ENCODE results near the gene CARD9.

CARD9 gene

GRCh38 chr9:136339173-136339957, 34.1 kb downstream of the CARD9 start (continued):
- no peak for TF ChIP-seq SALL2 (tag by site-specific recombination; IDR thresholded peaks at IDR 0.05; ENCODE audit: borderline replicate concordance)
- no peak for TF ChIP-seq ELK4 (IDR thresholded peaks at IDR 0.05; ENCODE audit: borderline replicate concordance, low read depth, low read length)
- no peak for TF ChIP-seq ZNF311 (tag by site-specific recombination; IDR thresholded peaks at IDR 0.05; ENCODE audit: borderline replicate concordance)
- no peak for TF ChIP-seq ZNF302 (tag by site-specific recombination; IDR thresholded peaks at IDR 0.05; ENCODE audit: low read depth)
- TF ChIP-seq ZNF416 (tag by site-specific recombination; IDR thresholded peaks at IDR 0.05) = no peak
- TF ChIP-seq PRDM10 (tag by site-specific recombination; IDR thresholded peaks at IDR 0.05) = peak; percentile 91

GRCh38 chr9:136338511-136338910, 35.0 kb downstream of the CARD9 start:
- H3K9me3 ChIP-seq (ENCODE audit: control insufficient read depth, insufficient read depth, low read depth, low read length) = no peaks in the 10 kb centered on the region
- POLR2A ChIA-PET = no interaction called here
- H3K4me3 ChIP-seq (ENCODE audit: low read depth, low read length) = no peak overlapping the region
- H3K4me1 ChIP-seq (ENCODE audit: control insufficient read depth, insufficient read depth, low read length) = no peaks in the 10 kb centered on the region
- CTCF ChIA-PET = interaction anchor here (0.6 to 1.8 kb wide), 7 partner anchors 12 to 489 kb away, joined by 3 to 7 read pairs (median 3); no protein-coding TSS in a partner anchor
- H3K27ac ChIP-seq (ENCODE audit: extremely low read depth, low read depth, low read length) = no peak overlapping the region
- TF ChIP-seq ZNF544 (tag by site-specific recombination; IDR thresholded peaks at IDR 0.05) (no peak), ZNF776 (tag by site-specific recombination; IDR thresholded peaks at IDR 0.05; ENCODE audit: borderline replicate concordance) (no peak), ZNF24 (tag by site-specific recombination; IDR thresholded peaks at IDR 0.05) (no peak), ZNF76 (tag by site-specific recombination; IDR thresholded peaks at IDR 0.05; ENCODE audit: borderline replicate concordance, low read depth) (no peak), ZNF302 (tag by site-specific recombination; IDR thresholded peaks at IDR 0.05; ENCODE audit: low read depth) (no peak), SCRT2 (tag by site-specific recombination; IDR thresholded peaks at IDR 0.05) (peak; percentile 66)
- H3K36me3 ChIP-seq (ENCODE audit: control insufficient read depth in 2 of 2, insufficient read depth in 1 of 2, low read length in 2 of 2) = peaks cover 0 to 68% of the 10 kb centered on the region in 2 experiments; a peak in 1 of 3 replicates

GRCh38 chr9:136337416-136338395, 35.8 kb downstream of the CARD9 start:
- Histone ChIP-seq H3K4me3 (ENCODE audit: low read depth, low read length) (no peak overlapping the region), H3K36me3 (ENCODE audit: control insufficient read depth in 2 of 2, insufficient read depth in 1 of 2, low read length in 2 of 2) (peaks cover 0 to 64% of the 10 kb centered on the region in 2 experiments; a peak in 1 of 3 replicates), H3K9me3 (ENCODE audit: control insufficient read depth, insufficient read depth, low read depth, low read length) (no peaks in the 10 kb centered on the region), H3K27ac (ENCODE audit: extremely low read depth, low read depth, low read length) (no peak overlapping the region), H3K4me1 (ENCODE audit: control insufficient read depth, insufficient read depth, low read length) (no peaks in the 10 kb centered on the region)
- POLR2A ChIA-PET = interaction anchor here (0.5 kb wide), 1 partner anchor 90 kb away, joined by 3 read pairs; no protein-coding TSS in a partner anchor
- CTCF ChIA-PET = interaction anchor here (0.6 to 1.8 kb wide), 11 partner anchors 9 to 488 kb away, joined by 3 to 7 read pairs (median 3); no protein-coding TSS in a partner anchor
- TF ChIP-seq ZNF24 (tag by site-specific recombination; IDR thresholded peaks at IDR 0.05) (no peak), OVOL3 (tag by site-specific recombination; IDR thresholded peaks at IDR 0.05) (no peak), ZNF239 (tag by site-specific recombination; IDR thresholded peaks at IDR 0.05) (no peak), GLIS1 (tag by site-specific recombination; IDR thresholded peaks at IDR 0.05) (peak; percentile 91), ZNF558 (tag by site-specific recombination; IDR thresholded peaks at IDR 0.05) (no peak), ZNF169 (tag by site-specific recombination; IDR thresholded peaks at IDR 0.05) (no peak), ZNF791 (tag by site-specific recombination; IDR thresholded peaks at IDR 0.05) (no peak), GFI1B (tag by site-specific recombination; IDR thresholded peaks at IDR 0.05) (no peak), ZIC2 (tag by site-specific recombination; IDR thresholded peaks at IDR 0.05) (0 out of 2 replicates have a peak, but pooled peaks have one; percentile 10), SCRT1 (tag by site-specific recombination; IDR thresholded peaks at IDR 0.05; ENCODE audit: borderline replicate concordance) (no peak), AEBP2 (tag by site-specific recombination; IDR thresholded peaks at IDR 0.05; ENCODE audit: borderline replicate concordance) (no peak), ZNF544 (tag by site-specific recombination; IDR thresholded peaks at IDR 0.05) (no peak), SP7 (tag by site-specific recombination; IDR thresholded peaks at IDR 0.05) (no peak), SCRT2 (tag by site-specific recombination; IDR thresholded peaks at IDR 0.05) (no peak), ZNF600 (tag by site-specific recombination; IDR thresholded peaks at IDR 0.05) (no peak)

All from HEK293 (cell line).